HepG2 (cell line): ENCODE results near the gene IRS1. TPM values are rescaled to one million over a fixed set of nuclear protein-coding genes. Genes with fewer than 3 reads are reported as not detected.

Experiments used
- ATAC-seq: fragments of 200-7000 bp; cut with Tn5 transposase; 3 replicates; pipeline ENCODE4 v1.9.1; 2020; ENCODE audit warnings: mild to moderate bottlenecking, moderate library complexity
- BruUV-seq: library from RNA; stranded (reverse); fragments of 400-500 nt; replicated peaks from 2 replicates; lab custom pipeline; 2021; lab: Mats Ljungman, UMichigan
- CTCF ChIA-PET: fragments of 300-600 bp; formaldehyde crosslinking; extraction: SDS; loops from one replicate; lab custom pipeline; 2021; ENCODE audit warnings: low total read pairs, inconsistent platforms, low intra/inter-chr PET ratio; lab: Yijun Ruan, JAX
- POLR2A ChIA-PET: fragments of 350-600 bp; sonication (Branson Sonifier 250); formaldehyde crosslinking; loops from one replicate; lab custom pipeline; 2020; ENCODE audit warnings: antibody characterized with exemption, inconsistent platforms; lab: Yijun Ruan, JAX
- DNase-seq: peaks from one replicate; pipeline ENCODE4 v3.0.0-alpha.2; 2015; ENCODE audit warnings: low spot score
- FAIRE-seq: peaks from 3 replicates; lab custom pipeline; 2011; peaks lifted over from hg19 to GRCh38; lab: Jason Lieb, UNC
- H2AFZ ChIP-seq: one replicate; pipeline ENCODE4 v1.6.1; 2011; ENCODE audit warnings: low read length, inconsistent platforms
- H3K27ac ChIP-seq: fragments of 300-600 bp; 3 replicates; pipeline ENCODE4 v1.8.0; 2011; ENCODE audit warnings: mixed run types, mild to moderate bottlenecking, mixed read lengths, low read length, inconsistent platforms; ENCODE audit not compliant: insufficient read depth; ENCODE audit errors: extremely low read length
- H3K27me3 ChIP-seq, 2 experiments: fragments of 200-600 bp in 1 of 2; 2 replicates in 1 of 2; 3 replicates in 1 of 2; pipeline versions ENCODE4 v1.6.0 to v1.8.0; 2011; ENCODE audit warnings: low read length in 2 of 2, mild to moderate bottlenecking in 2 of 2, moderate library complexity in 2 of 2, inconsistent platforms in 1 of 2; ENCODE audit not compliant: insufficient read depth in 2 of 2, control insufficient read depth in 1 of 2
- H3K36me3 ChIP-seq, 2 experiments: fragments of 200-600 bp in 1 of 2; replicated peaks in 1 of 2; 2 replicates in 1 of 2; 3 replicates in 1 of 2; pipeline versions ENCODE4 v1.5.1 to v1.8.0; 2011; ENCODE audit warnings: low read length in 2 of 2, inconsistent platforms in 1 of 2; ENCODE audit not compliant: insufficient read depth in 2 of 2, control insufficient read depth in 1 of 2
- H3K4me1 ChIP-seq: 2 replicates; pipeline ENCODE4 v1.5.1; 2012; ENCODE audit warnings: low read length, inconsistent platforms; ENCODE audit not compliant: insufficient read depth
- H3K4me2 ChIP-seq: 2 replicates; pipeline ENCODE4 v1.6.0; 2011; ENCODE audit warnings: low read depth, low read length, inconsistent platforms
- H3K4me3 ChIP-seq, 3 experiments: fragments of 200-600 bp in 1 of 3; sonication (generic), shearing (Covaris generic) in 1 of 3; replicated peaks in 1 of 3; 2 replicates each; pipeline ENCODE4 v1.5.1; 2011 to 2016; ENCODE audit warnings: low read length in 3 of 3, inconsistent platforms in 2 of 3, low read depth in 2 of 3, mild to moderate bottlenecking in 2 of 3, control low read depth in 1 of 3, mixed read lengths in 1 of 3; ENCODE audit not compliant: insufficient read depth in 1 of 3
- H3K79me2 ChIP-seq: one replicate; pipeline ENCODE4 v1.6.1; 2011; ENCODE audit warnings: low read length, inconsistent platforms; ENCODE audit not compliant: insufficient read depth
- H3K9ac ChIP-seq: 2 replicates; pipeline ENCODE4 v1.6.0; 2011; ENCODE audit warnings: mild to moderate bottlenecking, low read depth, low read length, inconsistent platforms; ENCODE audit not compliant: insufficient read depth
- H3K9me3 ChIP-seq: 2 replicates; pipeline ENCODE4 v1.5.1; 2012; ENCODE audit warnings: mild to moderate bottlenecking, low read length
- H4K20me1 ChIP-seq: 2 replicates; pipeline ENCODE4 v1.6.0; 2011; ENCODE audit warnings: inconsistent platforms, mild to moderate bottlenecking, low read length, moderate library complexity; ENCODE audit not compliant: insufficient read depth
- GABPA ChIP-seq, 2 experiments: IDR thresholded peaks; 2 replicates each; pipeline ENCODE4 v1.6.1; 2011 to 2016; ENCODE audit warnings: low read depth in 2 of 2, low read length in 1 of 2, missing biosample characterization in 1 of 2, missing genetic modification characterization in 1 of 2
- HCFC1 ChIP-seq: fragments of 150-350 bp; IDR thresholded peaks from 2 replicates; pipeline ENCODE4 v1.6.1; 2014; ENCODE audit warnings: low read depth, low read length
- HOXA3 ChIP-seq: sonication (generic); formaldehyde crosslinking; IDR thresholded peaks from 2 replicates; pipeline ENCODE4 v1.5.0; 2020; ENCODE audit warnings: missing genetic modification reagents
- RBAK ChIP-seq: sonication (generic); formaldehyde crosslinking; IDR thresholded peaks from 2 replicates; pipeline ENCODE4 v1.5.1; 2020; ENCODE audit warnings: mild to moderate bottlenecking, missing genetic modification reagents
- SRY ChIP-seq: sonication (generic); formaldehyde crosslinking; IDR thresholded peaks from 2 replicates; pipeline ENCODE4 v1.8.0; 2022; ENCODE audit warnings: mild to moderate bottlenecking, missing genetic modification reagents
- U2AF1 ChIP-seq: fragments of 200-400 bp; formaldehyde crosslinking; optimal IDR thresholded peaks from 2 replicates; pipeline ENCODE3; 2017; ENCODE audit warnings: mild to moderate bottlenecking, low read depth, low read length
- ZNF24 ChIP-seq: fragments of 450-650 bp; IDR thresholded peaks from 2 replicates; pipeline ENCODE4 v1.6.1; 2017; ENCODE audit warnings: antibody characterized with exemption, mild to moderate bottlenecking
- ZNF3 ChIP-seq: IDR thresholded peaks from 2 replicates; pipeline ENCODE4 v1.7.0; 2017; ENCODE audit warnings: inconsistent platforms
- ZNF33B ChIP-seq: sonication (generic); formaldehyde crosslinking; IDR thresholded peaks from 2 replicates; pipeline ENCODE4 v1.5.1; 2020; ENCODE audit warnings: mild to moderate bottlenecking, missing genetic modification reagents
- ZNF550 ChIP-seq: sonication (generic); formaldehyde crosslinking; IDR thresholded peaks from 2 replicates; pipeline ENCODE4 v1.4.0; 2020; ENCODE audit warnings: mild to moderate bottlenecking, missing genetic modification reagents, borderline replicate concordance
- WGBS: methylation state at CpG from one replicate; pipeline ENCODE4 v1.1.6; 2017; ENCODE audit warnings: low lambda C conversion rate; 5-methylcytosine and 5-hydroxymethylcytosine counted together
- in situ Hi-C: cut with HindIII; loops from 2 replicates; pipeline ENCODE4 v1.10.0; 2017; ENCODE audit warnings: low pct_unique_long_range_greater_than_20kb; ENCODE audit not compliant: extremely low pct_ligation_motif_present
- intact Hi-C: fragments of 100-400 bp; cut with micrococcal nuclease; formaldehyde crosslinking; loops from one replicate; pipeline ENCODE4 v1.10.0; 2022; ENCODE audit not compliant: unreplicated experiment
- polyA plus RNA-seq, 8 experiments: library from polyadenylated mRNA; depleted of rRNA in 3 of 8; stranded (reverse) in 7 of 8; unstranded in 1 of 8; fragments of >200 nt; fragmentation: Illumina TruSeq in 4 of 8; extraction: Trizol in 4 of 8; gene quantifications; 2 replicates each; pipeline versions ENCODE4 v1.2.1 to v1.2.3, GENCODE V29; 2011 to 2016; ENCODE audit warnings: low read depth in 4 of 8, missing spikeins in 1 of 8, mixed read lengths in 1 of 8; ENCODE audit not compliant: insufficient read depth in 1 of 8
- total RNA-seq, 5 experiments: library from RNA; depleted of rRNA; stranded (reverse); fragments of >200 nt; fragmentation: Illumina TruSeq; extraction: Trizol; gene quantifications; 2 replicates each; pipeline ENCODE4 v1.2.3, GENCODE V29; 2016; ENCODE audit warnings: low read depth in 1 of 5
- TF ChIP-seq, protein P1 (sequence below): sonication (generic); formaldehyde crosslinking; conservative IDR thresholded peaks from 2 replicates; pipeline ENCODE4 v1.4.0; 2020; ENCODE audit warnings: missing genetic modification reagents

Gene IRS1
- total and polyA plus RNA-seq, 2 of the 13 experiments (the other 11 are each of a cell fraction or from before 2014, with no cell fraction given), result 8.7 to 9.0 TPM

DNA sequence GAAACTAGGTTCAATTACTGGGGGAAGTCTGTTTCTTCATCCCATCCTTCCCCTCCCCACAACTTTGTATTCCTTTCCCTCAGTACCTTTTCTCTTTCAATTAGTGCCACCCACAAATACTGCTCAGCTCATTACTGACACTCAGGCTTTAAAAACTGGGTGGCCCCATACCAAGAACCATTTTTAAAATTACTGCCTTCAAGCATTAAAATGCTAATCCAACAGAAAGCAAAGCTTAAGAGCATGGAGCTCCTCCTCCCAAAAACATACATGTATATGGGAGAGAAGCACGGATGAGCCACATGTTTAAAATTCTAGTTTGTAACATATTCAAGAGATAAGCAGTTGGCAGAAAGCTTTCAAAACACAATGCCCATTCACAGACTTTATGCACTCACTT is 44.0 kb downstream of the IRS1 start:
- H3K9ac ChIP-seq, result no peak overlapping the region
- TF ChIP-seq ZNF3 (no peak), ZNF550 (CRISPR knock-in tag) (no peak), ZNF24 (no peak), U2AF1 (no peak), ZNF33B (CRISPR knock-in tag) (no peak), SRY (CRISPR knock-in tag) (no peak), HOXA3 (no peak), GABPA (IDR thresholded peaks at IDR 0.05; ENCODE audit: low read depth, low read length) (no peak), GABPA (CRISPR knock-in tag; IDR thresholded peaks at IDR 0.05; ENCODE audit: low read depth) (no peak), RBAK (CRISPR knock-in tag) (no peak), HCFC1 (no peak)
- TF ChIP-seq, protein P1, sequence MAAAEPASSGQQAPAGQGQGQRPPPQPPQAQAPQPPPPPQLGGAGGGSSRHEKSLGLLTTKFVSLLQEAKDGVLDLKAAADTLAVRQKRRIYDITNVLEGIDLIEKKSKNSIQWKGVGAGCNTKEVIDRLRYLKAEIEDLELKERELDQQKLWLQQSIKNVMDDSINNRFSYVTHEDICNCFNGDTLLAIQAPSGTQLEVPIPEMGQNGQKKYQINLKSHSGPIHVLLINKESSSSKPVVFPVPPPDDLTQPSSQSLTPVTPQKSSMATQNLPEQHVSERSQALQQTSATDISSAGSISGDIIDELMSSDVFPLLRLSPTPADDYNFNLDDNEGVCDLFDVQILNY, result no peak
- H3K4me1 ChIP-seq, result peaks cover 39% of the 10 kb centered on the region
- H4K20me1 ChIP-seq, result no peaks in the 10 kb centered on the region
- no peaks in the 10 kb centered on the region for H3K27me3 ChIP-seq
- no peak for FAIRE-seq
- no peak for DNase-seq
- H3K36me3 ChIP-seq, result no peaks in the 10 kb centered on the region; a peak in 2 of 5 replicates
- in situ Hi-C loops, result no loop called here
- intact Hi-C loops, result no loop called here
- H3K9me3 ChIP-seq, result no peaks in the 10 kb centered on the region
- 98% methylated on average over 1 of the region's 1 CpG for WGBS
- H3K27ac ChIP-seq, result no peak overlapping the region
- no peak overlapping the region for H3K4me3 ChIP-seq
- ChIA-PET POLR2A (interaction anchor here (1.5 kb wide), 1 partner anchor 22 kb away, joined by 6 read pairs; no protein-coding TSS in a partner anchor), CTCF (no interaction called here)
- H3K79me2 ChIP-seq, result peaks cover 17% of the 10 kb centered on the region
- H3K4me2 ChIP-seq, result no peak overlapping the region
- H2AFZ ChIP-seq, result no peak overlapping the region
- no peak for ATAC-seq
- no TSS peak for BruUV-seq
